Gastroesophageal sphincter (tissue), 3 donors: Measurements from ENCODE around the gene MYOF.

Experiments used
- CTCF ChIP-seq, 4 experiments: fragments of 200-600 bp in 2 of 4; fragments of 450-650 bp in 2 of 4; sonication (generic) in 1 of 4; IDR thresholded peaks; one replicate each; pipeline ENCODE4 v1.5.1; 2017 to 2019; ENCODE audit warnings: antibody characterized with exemption in 4 of 4, mild to moderate bottlenecking in 2 of 4, moderate library complexity in 2 of 4
- POLR2AphosphoS5 ChIP-seq: sonication (generic); formaldehyde crosslinking; IDR thresholded peaks from one replicate; pipeline ENCODE4 v1.6.1; 2017; ENCODE audit warnings: antibody characterized with exemption

GRCh38 chr10:93457511-93457910, 24.6 kb downstream of the MYOF start:
- no peak for TF ChIP-seq POLR2AphosphoS5
- no peak for TF ChIP-seq CTCF (IDR thresholded peaks at IDR 0.05)
